ENCODE results near the gene NR2E3. TPM values are rescaled to one million over a fixed set of nuclear protein-coding genes. Genes with fewer than 3 reads are reported as not detected.
A peak's percentile ranks its signal among the peaks of the same experiment; 100 is the strongest.

NR2E3 gene
- total RNA-seq (under 1 TPM in 1 of 4 donors, not detected in 3; 0.12 TPM), polyA plus RNA-seq (0.05 TPM)
- long read RNA-seq, donor 1: 0 reads
- long read RNA-seq, donor 2: 0 reads
- long read RNA-seq, donor 3: 0 reads
- long read RNA-seq, donor 4: 0 reads

DNA sequence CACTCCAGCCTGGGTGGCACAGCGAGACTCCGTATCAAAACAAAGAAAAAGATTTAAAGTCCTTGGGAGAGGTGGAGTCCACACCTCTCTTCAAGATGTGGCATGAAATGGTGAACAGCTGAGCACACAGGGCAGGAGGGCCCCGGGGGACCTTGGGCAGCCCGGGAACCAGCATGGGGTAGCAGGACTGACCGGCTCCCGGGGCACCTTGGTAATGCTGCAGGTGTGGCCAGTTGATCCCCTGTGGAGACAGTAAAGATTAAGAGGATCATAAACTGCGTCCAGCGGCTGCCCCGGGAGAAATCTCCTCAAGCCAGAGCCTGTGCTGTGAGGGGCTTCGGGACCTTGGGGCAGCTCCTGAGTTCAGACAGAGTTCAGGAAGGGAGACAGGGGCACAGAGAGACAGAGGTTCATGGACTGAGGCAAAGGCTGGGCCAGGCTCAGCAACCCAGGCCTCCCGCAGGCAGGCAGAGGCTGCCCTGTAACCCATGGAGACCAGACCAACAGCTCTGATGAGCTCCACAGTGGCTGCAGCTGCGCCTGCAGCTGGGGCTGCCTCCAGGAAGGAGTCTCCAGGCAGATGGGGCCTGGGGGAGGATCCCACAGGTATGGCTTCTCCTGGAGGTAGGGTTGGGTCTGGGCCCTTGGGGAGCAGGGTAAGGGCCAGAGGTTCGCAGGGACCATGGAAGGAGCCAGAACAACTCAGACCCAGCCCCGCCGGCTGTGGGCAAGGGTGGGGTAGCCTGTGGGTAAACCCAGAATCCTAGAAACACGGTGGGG is at the start of gene NR2E3:
TSS of gene NR2E3 (plus strand) at position 299 of the 780 bp plus-strand sequence. CDS start at position 489, 190 bp downstream.
- Histone ChIP-seq H3K27me3 (ENCODE audit: control insufficient read depth, insufficient read depth) (no peaks in the 10 kb centered on the region), H3K27ac (ENCODE audit: low read length) (no peak within 1 kb of the TSS), H3K4me3 (ENCODE audit: low read length) (no peak within 1 kb of the TSS), H3K9me3 (ENCODE audit: control insufficient read depth, low read length) (no peaks in the 10 kb centered on the region), H3K4me1 (ENCODE audit: control insufficient read depth, insufficient read depth, low read length) (peaks cover 2% of the 10 kb centered on the region)
- DNase-seq (peak in 1 of 3 donors; percentile 59), ATAC-seq (no peak)
- 85% methylated on average over 16 of the region's 16 CpGs for WGBS
- intact Hi-C loops (cut with DNase I): no loop called here

DNA sequence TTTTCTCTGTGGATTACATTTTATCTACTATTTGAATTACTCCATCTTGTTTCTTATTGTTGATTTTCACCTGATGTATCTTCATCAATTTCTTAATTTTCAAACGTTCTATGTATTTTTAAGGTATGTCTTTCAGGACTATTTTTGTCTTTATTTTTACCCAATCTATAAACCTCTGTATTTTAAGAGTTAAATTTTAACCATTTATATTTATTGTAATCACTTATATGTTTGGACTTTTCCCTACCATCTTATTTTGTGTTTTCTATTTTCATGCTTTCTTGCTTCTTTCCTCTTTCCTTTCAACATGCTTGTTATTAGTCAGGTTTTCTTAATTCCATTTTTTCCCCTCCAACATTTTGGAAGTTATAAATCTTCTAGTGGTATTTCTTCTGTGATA is 49.5 kb upstream of the NR2E3 start:
- Histone ChIP-seq H3K4me3 (ENCODE audit: low read length) (no peak overlapping the region), H3K27ac (ENCODE audit: low read length) (no peak overlapping the region), H3K27me3 (ENCODE audit: control insufficient read depth, insufficient read depth) (no peaks in the 10 kb centered on the region), H3K4me1 (ENCODE audit: control insufficient read depth, insufficient read depth, low read length) (no peaks in the 10 kb centered on the region), H3K9me3 (ENCODE audit: control insufficient read depth, low read length) (peaks cover 1% of the 10 kb centered on the region)
- ATAC-seq (no peak), DNase-seq (no peak)
- intact Hi-C loops (cut with DNase I): no loop called here
- WGBS: 96% methylated on average over 1 of the region's 1 CpG

DNA sequence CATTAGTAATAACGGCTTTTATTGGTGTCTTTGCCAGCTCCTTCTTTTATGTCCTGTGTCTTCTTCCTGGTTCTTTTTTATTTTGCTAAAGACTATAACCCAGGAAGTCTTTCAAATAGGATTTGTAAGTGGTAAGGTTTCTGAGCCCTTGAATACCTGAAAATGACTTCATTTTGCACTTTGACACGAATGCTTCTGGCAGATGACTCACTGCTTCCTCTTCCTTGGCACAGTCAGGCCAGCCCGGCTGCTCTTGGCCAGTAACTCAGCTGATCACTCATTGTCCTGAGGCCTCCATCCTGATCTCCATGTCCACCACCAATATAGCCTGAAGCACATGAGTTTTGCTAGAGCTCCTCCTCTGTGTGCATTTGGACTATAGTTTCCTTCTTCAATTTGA is 48.7 kb upstream of the NR2E3 start:
- H3K4me1 ChIP-seq (ENCODE audit: control insufficient read depth, insufficient read depth, low read length): no peaks in the 10 kb centered on the region
- no peaks in the 10 kb centered on the region for H3K27me3 ChIP-seq (ENCODE audit: control insufficient read depth, insufficient read depth)
- H3K4me3 ChIP-seq (ENCODE audit: low read length): no peak overlapping the region
- 37% methylated on average over 3 of the region's 3 CpGs for WGBS
- ATAC-seq: peak in 1 of 2 donors; percentile 88
- DNase-seq: peak in 2 of 3 donors; percentile 46 to 69
- H3K27ac ChIP-seq (ENCODE audit: low read length): no peak overlapping the region
- peaks cover 1% of the 10 kb centered on the region for H3K9me3 ChIP-seq (ENCODE audit: control insufficient read depth, low read length)
- intact Hi-C loops (cut with DNase I): no loop called here

DNA sequence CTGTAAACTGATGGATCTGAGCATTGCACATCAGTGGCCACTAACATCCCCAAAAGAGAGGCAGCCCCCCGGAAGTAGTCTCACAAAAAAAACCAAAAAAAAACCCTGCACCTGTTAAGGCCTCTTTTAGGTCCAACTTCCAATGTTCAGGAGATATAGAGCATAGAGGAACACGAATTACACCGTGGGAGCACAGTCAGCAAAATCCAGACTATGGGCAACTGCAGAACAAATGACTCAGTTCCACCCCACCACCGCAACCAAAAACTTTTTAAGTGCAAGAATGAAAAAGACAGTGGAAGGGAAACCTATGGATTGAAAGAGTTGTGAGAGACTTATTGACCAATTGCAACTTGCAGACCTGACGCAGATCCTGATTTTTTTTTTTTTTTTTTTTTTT is 42.2 kb upstream of the NR2E3 start:
- no peak for ATAC-seq
- intact Hi-C loops (cut with DNase I): no loop called here
- WGBS: 97% methylated on average over 5 of the region's 5 CpGs
- H3K9me3 ChIP-seq (ENCODE audit: control insufficient read depth, low read length): no peaks in the 10 kb centered on the region
- no peak overlapping the region for H3K4me3 ChIP-seq (ENCODE audit: low read length)
- H3K27ac ChIP-seq (ENCODE audit: low read length): no peak overlapping the region
- H3K27me3 ChIP-seq (ENCODE audit: control insufficient read depth, insufficient read depth): no peaks in the 10 kb centered on the region
- DNase-seq: no peak
- no peaks in the 10 kb centered on the region for H3K4me1 ChIP-seq (ENCODE audit: control insufficient read depth, insufficient read depth, low read length)

DNA sequence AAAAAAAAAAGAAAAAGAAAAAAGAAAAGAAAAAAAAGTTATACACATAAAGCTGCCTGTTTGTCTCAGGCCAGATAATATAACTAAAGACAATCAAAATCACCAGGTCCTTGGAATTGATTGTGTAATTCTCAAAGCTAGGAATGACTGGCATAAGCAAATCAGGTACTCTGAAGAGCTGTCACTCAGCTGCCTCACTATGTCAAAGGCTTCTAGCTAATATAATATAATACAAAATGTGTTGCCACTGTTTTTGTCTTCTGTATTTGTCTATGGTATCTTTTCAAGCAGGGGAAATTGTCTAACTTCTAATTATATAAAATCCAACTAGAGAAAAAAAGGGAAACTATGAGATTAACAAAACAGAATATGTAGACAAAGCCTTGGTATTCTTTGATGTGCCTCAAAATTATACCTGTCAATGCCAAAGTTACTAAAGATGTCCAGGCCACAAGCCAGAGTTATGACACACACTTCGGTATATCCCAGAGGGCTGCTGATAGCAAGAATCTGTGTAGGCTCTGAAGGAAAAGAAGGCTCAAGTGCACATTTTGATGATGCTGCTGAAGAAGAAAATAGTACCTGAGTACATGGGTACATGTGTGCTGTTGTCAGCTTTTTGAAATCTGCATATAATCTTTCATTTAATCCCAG is 37.0 kb upstream of the NR2E3 start:
- Histone ChIP-seq H3K27me3 (ENCODE audit: control insufficient read depth, insufficient read depth) (no peaks in the 10 kb centered on the region), H3K27ac (ENCODE audit: low read length) (no peak overlapping the region), H3K4me1 (ENCODE audit: control insufficient read depth, insufficient read depth, low read length) (no peaks in the 10 kb centered on the region), H3K9me3 (ENCODE audit: control insufficient read depth, low read length) (no peaks in the 10 kb centered on the region), H3K4me3 (ENCODE audit: low read length) (no peak overlapping the region)
- DNase-seq (no peak), ATAC-seq (no peak)
- intact Hi-C loops (cut with DNase I): no loop called here
- 59% methylated on average over 1 of the region's 1 CpG for WGBS

DNA sequence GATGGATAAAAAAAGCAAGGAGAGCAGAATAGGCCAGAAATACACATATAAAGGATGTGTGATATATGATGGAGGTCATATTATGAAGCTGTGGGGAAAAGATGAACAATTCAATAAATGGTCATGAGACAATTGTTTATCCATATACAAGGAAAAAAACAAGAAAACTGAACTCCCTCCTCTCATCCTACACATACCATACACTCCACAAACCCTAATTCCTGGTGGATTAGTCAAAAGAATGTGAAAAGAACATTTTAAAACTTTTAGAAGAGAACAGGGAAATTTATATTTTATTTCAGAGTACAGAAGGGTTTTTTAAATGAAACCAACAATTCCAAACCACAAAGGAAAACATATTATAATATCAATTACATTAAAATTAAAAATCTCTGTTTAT is 34.5 kb upstream of the NR2E3 start:
- H3K4me1 ChIP-seq (ENCODE audit: control insufficient read depth, insufficient read depth, low read length): no peaks in the 10 kb centered on the region
- intact Hi-C loops (cut with DNase I): no loop called here
- no peaks in the 10 kb centered on the region for H3K9me3 ChIP-seq (ENCODE audit: control insufficient read depth, low read length)
- no peaks in the 10 kb centered on the region for H3K27me3 ChIP-seq (ENCODE audit: control insufficient read depth, insufficient read depth)
- H3K27ac ChIP-seq (ENCODE audit: low read length): no peak overlapping the region
- DNase-seq: no peak
- H3K4me3 ChIP-seq (ENCODE audit: low read length): no peak overlapping the region
- ATAC-seq: no peak

DNA sequence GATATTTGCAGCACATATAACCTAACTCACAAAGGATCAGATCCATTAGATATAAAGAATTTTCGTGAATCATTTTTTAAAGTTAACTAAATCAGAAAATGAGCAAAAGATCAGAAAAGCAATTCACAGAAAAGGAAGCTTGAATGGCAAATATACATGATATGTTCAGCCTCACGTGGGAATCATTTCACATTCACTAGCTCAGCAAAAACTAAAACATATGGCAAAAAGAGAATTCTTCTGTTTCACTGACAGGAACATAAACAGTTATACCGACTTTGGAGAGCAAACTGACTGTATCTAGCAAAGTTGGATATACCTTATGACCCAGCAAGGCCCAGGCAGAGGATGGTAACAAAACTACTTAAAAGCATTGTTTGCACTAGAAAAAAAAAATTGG is 34.0 kb upstream of the NR2E3 start:
- Histone ChIP-seq H3K4me1 (ENCODE audit: control insufficient read depth, insufficient read depth, low read length) (no peaks in the 10 kb centered on the region), H3K9me3 (ENCODE audit: control insufficient read depth, low read length) (no peaks in the 10 kb centered on the region), H3K4me3 (ENCODE audit: low read length) (no peak overlapping the region), H3K27me3 (ENCODE audit: control insufficient read depth, insufficient read depth) (no peaks in the 10 kb centered on the region), H3K27ac (ENCODE audit: low read length) (no peak overlapping the region)
- DNase-seq: no peak
- intact Hi-C loops (cut with DNase I): no loop called here
- 76% methylated on average over 3 of the region's 3 CpGs for WGBS
- ATAC-seq: no peak

DNA sequence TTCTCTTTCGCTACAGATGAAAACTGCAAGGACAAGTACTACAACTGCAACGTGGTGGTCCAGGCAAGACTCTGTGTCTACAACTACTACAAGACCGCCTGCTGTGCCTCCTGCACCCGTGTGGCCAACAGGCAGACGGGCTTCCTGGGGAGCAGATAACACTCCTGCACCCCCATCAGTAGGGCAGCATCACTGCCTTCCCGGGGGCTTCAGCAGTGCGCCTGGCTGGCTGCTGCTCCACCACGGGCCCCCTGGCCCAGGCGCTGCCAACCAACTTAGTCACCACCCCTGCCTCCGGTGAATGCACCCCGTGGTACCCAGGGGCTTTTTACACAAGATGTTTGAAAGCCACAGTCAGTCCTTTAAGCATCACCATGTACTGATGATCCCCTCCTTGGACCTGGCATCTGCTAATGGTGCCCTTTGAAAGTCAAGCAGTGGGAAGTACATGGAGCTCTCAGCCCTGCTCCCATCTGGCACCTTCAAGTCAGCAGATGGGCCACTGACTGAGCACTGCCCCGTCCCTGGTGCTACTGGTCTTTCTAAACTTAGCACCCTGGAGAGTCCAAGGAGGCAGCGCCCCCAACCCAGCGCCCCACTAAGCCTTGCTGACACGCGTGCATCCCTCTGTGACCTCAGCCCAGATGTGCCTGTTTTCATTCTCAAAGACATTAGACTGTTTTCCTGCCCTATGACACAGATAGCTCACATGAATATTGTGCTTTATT is 33.0 kb upstream of the NR2E3 start:
- WGBS: 87% methylated on average over 16 of the region's 16 CpGs
- ATAC-seq (no peak), DNase-seq (no peak)
- intact Hi-C loops (cut with DNase I): no loop called here
- no peaks in the 10 kb centered on the region for H3K27me3 ChIP-seq (ENCODE audit: control insufficient read depth, insufficient read depth)
- no peaks in the 10 kb centered on the region for H3K4me1 ChIP-seq (ENCODE audit: control insufficient read depth, insufficient read depth, low read length)
- H3K9me3 ChIP-seq (ENCODE audit: control insufficient read depth, low read length): no peaks in the 10 kb centered on the region
- H3K27ac ChIP-seq (ENCODE audit: low read length): no peak overlapping the region
- no peak overlapping the region for H3K4me3 ChIP-seq (ENCODE audit: low read length)

DNA sequence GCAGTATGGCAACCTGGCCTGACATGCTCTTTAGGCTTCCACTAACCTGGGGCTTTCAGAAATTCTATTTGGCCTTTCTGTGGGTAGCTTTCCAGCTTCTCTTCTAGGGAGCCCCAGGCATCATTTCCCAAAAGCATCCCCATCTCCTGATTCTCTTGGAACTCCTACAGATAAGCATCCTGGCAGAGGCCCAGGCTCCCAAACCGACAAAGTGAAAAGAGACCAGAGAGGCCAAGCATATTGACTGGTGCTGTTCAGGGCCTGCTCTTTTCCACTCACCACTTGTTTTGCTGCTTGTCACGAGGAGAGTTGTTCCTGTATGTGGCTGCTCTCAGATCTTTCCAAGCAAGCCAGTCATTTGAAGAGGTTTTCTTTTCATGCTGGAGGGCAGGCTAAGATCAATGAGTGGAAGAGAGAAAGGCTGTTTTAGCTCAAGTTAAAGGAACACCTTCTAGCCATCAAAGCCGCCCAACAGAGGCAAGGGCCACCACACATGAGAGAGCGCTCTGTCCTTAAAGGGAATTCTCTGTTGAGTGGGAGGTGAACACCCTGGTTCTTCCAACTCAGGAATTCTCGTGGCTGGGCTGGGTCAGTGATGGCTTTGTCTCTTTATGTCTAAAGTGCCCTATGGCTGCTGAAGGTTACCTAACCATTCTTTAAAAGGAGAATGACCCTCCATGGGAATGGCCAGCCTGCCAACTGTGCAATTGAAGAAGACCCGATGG is 31.1 kb upstream of the NR2E3 start:
- Histone ChIP-seq H3K4me1 (ENCODE audit: control insufficient read depth, insufficient read depth, low read length) (no peaks in the 10 kb centered on the region), H3K27me3 (ENCODE audit: control insufficient read depth, insufficient read depth) (no peaks in the 10 kb centered on the region), H3K9me3 (ENCODE audit: control insufficient read depth, low read length) (no peaks in the 10 kb centered on the region), H3K27ac (ENCODE audit: low read length) (no peak overlapping the region), H3K4me3 (ENCODE audit: low read length) (no peak overlapping the region)
- WGBS: 79% methylated on average over 6 of the region's 6 CpGs
- ATAC-seq (no peak), DNase-seq (no peak)
- intact Hi-C loops (cut with DNase I): no loop called here

DNA sequence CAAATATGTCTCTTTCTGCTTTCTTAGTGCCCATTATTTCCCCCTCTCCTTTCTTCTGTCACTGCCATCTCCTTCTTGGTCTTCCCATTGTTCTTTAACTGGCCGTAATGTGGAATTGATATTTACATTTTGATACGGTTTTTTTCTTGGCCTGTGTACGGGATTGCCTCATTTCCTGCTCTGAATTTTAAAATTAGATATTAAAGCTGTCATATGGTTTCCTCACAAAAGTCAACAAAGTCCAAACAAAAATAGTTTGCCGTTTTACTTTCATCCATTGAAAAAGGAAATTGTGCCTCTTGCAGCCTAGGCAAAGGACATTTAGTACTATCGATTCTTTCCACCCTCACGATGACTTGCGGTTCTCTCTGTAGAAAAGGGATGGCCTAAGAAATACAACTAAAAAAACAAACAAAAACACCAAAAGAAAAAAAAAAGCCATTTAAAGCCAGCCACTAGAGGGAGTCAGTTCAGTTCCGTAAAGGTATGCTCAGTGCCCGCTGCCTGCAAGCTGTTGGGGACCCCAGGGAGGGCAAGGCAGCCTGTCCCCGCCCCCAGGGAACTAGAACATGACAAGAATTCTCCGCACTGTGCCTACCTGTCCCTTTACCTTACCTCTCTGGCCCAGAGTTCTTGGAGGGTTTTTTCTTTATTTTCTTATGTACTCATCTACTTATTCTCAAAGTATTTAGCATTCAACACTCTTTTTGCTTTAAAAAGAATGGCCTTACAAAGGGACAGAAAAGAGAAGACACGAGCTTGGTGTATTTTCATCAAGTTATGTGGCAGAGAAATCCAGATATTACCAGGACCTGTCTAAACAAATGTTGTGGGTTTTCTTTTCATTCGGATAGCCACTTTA is 30.0 kb upstream of the NR2E3 start:
- no peak overlapping the region for H3K4me3 ChIP-seq (ENCODE audit: low read length)
- ATAC-seq (peak; percentile 62 to 64), DNase-seq (peak in 1 of 3 donors; percentile 70)
- no peaks in the 10 kb centered on the region for H3K4me1 ChIP-seq (ENCODE audit: control insufficient read depth, insufficient read depth, low read length)
- no peaks in the 10 kb centered on the region for H3K27me3 ChIP-seq (ENCODE audit: control insufficient read depth, insufficient read depth)
- H3K9me3 ChIP-seq (ENCODE audit: control insufficient read depth, low read length): no peaks in the 10 kb centered on the region
- 23% methylated on average over 13 of the region's 13 CpGs for whole genome bisulfite sequencing
- intact Hi-C loops (cut with DNase I): loop anchor here in 1 of 4 donors (10.0 kb wide), 1 partner anchor 374 kb away; no protein-coding TSS in a partner anchor
- H3K27ac ChIP-seq (ENCODE audit: low read length): no peak overlapping the region

Measured in right cardiac atrium (tissue), 5 donors.